Pulmonary artery endothelial cell (primary cell): ENCODE data around the gene PDLIM1. TPM values are rescaled to one million over a fixed set of nuclear protein-coding genes. Genes with fewer than 3 reads are reported as not detected.

Experiments used
- DNase-seq: peaks from one replicate; pipeline ENCODE4 v3.0.0-alpha.2; 2011; ENCODE audit warnings: low read depth, low spot score
- total RNA-seq: library from RNA; depleted of rRNA; stranded (reverse); fragments of >200 nt; gene quantifications from 2 replicates; pipeline ENCODE4 v1.2.3, GENCODE V29; 2014

Gene PDLIM1
- 46.5 and 58.0 TPM in 2 replicates for total RNA-seq

DNA sequence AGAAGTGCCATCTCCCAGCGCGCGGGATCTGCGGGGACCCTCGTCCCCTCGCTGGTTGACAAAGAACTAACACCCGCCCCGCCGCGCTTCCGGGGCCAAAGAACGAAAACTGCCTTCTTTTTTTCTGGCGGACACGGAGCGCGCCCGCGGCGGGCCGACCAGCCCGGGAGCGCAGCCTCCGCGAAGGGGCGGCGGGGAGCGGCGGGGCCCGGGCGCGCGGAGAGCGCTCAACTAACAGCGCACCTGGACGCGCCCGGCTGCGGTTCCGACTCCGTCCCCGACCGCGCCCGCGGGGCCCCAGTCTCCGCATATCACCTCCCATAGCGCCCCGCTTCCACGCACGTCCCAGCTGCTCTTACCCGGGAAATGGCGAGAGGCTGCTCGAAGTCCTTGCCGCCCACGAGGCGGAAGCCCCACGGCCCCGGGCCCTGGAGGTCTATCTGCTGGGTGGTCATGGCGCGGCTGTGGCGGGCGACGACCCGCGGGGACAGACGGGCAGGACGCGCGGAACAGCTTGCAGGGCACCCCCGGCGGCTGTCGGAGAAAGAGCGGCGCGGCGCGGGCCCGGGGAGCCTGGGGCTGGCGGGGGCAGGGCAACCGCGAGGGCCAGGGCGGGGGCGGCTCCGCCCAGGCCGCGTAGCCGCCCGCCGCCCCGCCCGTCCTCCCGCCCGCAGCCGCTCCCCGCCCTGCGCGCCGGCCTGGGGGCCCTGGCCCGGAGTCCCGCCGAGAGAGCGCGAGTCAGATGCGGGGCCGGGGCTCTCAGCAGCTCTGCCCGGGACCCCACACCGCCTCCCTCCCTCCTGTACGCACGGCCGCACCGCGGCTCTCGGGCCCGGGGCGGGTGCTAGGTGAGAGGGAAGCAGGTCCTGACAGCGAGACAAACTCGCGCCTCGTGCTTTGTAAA, at the start of gene PDLIM1:
Gene PDLIM1, minus strand, starts transcription at position 543 of the 904 bp plus-strand sequence. Its CDS starts 88 bp downstream, at position 455.
- no peak for DNase-seq

DNA sequence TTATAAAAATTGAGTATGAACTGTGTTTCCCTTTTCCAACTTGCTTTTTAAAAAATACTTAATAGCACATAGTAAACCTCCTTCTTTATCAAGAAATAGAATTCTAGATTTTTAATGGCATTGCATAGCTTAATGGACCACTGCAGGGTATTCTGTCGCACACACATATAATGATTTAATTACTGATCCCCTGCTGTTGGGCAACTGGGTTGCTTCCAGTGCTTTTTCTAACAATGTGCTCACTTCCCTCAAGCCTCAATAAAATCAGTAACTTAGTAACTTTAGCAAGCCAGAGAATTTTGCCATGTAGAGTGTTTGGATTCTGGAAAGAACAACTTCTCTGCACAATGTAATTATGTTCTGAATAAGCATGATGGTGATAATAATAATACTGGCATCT, 49.1 kb upstream of the PDLIM1 start:
- DNase-seq, result no peak

- no peak for DNase-seq
These were observed 46.8 kb upstream of the PDLIM1 start for GRCh38 chr10:95337423-95338160.

DNA sequence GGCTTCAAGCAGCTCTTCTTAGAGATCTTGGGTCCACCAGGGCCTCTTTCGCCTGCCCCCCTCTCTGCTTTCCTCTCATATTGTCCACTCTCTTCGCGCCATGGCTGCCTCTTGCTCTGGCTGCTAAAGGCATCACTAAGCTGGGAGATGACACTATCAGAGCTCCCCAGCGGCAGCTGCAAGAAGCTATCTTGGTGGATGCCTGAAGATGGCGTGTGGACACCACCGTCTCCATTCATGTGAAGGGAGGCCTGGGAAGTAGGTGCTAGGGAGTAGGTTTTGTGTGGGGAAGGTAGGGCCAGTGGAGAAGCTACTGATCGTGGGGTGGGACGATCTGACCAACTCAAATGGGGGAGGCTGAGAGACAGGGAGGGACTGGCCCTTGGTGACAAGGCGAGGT, 45.9 kb upstream of the PDLIM1 start:
- DNase-seq, result no peak

GRCh38 chr10:95335933-95336699, 45.3 kb upstream of the PDLIM1 start:
- DNase-seq, result no peak

- DNase-seq, result no peak
These were observed 44.0 kb upstream of the PDLIM1 start for GRCh38 chr10:95334805-95335144.

DNA sequence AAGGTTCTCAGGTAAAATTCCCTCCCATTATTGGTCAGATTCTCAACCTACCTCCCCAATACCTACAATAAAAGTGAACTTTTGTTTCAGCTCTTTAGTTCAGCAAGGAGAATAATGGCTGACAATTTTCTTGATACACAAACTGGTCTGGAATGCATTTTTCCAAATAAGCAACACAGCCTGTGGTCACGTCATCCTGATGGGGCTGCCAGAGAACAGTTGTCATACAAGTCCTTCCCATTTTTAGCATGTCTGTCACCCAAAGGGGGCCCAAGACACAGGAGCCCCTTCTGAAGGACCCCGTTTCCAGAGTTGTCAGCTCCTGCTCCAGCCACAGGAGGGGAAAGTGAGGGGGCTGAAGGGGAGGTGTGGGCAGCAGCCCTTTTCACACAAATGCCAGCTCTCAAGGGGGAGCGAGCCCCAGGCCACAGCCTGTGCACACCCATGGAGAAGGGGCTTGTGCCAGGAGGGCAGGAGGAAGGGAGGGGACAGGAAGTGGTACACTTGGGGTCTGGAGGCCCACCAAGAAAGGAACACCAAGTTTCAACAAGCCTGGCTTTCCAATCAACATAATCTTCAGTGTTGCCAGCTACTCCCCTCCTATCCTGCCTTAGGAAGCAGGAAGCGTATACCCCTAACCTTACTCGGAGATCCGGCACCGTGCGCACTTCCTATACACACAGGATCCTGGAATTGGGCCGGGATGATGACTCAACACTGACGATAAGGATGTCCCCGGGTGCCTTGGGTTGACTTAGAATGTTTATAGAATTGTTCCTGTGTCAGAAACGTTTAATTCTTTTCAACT, 43.4 kb upstream of the PDLIM1 start:
- DNase-seq, result peak; percentile 93

- DNase-seq, result no peak
These were observed 42.0 kb upstream of the PDLIM1 start for GRCh38 chr10:95332666-95333249.

- no peak for DNase-seq
These were observed 40.9 kb upstream of the PDLIM1 start for GRCh38 chr10:95331596-95332130.

DNA sequence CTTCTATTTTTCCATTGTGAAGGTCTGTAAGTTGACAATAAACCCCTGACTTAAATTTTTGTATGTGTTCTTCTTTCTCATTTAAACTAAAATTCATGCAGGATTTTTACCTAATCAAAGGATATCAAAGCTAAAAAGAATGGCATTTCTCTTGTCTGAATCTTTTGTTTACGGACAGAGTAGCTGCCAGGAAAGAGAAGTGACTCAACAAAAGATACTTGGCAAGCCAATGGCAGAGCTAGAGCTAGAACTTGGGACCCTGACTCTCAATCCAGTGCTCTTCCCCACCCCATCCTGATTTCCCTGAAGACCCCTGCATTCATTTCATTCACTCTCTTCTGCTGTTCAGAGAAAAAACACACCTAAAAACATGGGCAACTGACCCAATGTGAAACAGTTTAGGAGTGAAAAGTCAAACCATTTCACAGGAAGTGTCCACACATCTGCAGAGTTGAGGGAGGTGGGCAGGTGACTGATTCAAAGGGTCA, 40.2 kb upstream of the PDLIM1 start:
- no peak for DNase-seq

DNA sequence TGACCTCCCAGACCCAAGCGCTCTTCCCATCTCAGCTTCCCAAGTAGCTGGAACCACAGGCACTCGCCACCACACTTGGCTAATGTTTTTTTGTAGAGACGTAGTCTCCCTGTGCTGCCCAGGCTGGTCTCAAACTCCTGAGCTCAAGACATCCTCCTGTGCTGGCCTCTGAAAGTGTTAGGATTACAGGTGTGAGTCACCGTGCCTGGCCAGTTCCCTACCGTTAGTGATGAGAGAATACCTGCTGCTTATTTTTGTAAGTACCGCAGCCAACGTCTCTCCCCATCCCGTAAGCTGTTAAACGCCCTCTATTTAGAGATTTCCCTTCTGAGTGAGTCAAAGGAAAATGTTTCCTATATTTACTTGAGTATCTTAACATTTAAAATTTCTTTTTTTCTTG, 38.5 kb upstream of the PDLIM1 start:
- DNase-seq, result no peak

DNA sequence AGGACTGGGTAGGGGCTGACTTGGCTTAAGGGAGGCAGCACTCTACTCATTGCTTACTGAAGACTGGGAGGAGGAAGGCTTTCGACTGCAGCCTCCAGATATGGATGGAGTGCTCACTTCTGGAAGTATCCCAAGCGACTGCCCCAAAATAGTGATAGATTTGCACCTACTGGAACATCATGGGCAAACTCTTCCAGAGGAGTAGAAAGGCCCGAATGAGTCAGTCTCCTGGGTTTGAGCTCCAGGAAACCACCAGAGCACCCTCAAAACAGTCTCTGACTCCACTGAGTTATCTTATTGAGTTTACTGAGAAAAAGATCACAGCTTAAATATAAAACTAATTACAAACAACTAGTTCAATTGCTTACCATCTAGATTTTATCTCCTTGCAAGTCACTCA, 37.2 kb upstream of the PDLIM1 start:
- DNase-seq, result no peak

DNA sequence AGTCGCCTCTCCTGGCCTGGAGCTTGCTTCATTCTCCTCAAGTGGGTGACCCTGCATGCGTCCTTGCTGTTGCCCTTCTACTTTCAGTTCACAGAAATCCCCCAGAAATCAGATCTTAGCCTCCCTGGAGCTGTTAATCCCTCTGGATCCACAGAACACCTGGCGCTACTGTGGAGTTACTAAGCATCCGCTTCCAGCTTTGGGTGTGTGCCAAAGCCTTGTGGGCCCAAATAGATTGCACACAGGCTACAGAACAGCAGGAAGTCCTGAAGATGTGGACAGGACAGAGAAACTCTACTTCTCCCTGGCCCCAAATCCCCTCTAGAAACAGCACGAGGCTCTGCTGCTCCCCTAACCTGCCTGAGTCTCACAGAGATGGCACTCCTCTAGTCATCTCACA, 36.6 kb upstream of the PDLIM1 start:
- no peak for DNase-seq

DNA sequence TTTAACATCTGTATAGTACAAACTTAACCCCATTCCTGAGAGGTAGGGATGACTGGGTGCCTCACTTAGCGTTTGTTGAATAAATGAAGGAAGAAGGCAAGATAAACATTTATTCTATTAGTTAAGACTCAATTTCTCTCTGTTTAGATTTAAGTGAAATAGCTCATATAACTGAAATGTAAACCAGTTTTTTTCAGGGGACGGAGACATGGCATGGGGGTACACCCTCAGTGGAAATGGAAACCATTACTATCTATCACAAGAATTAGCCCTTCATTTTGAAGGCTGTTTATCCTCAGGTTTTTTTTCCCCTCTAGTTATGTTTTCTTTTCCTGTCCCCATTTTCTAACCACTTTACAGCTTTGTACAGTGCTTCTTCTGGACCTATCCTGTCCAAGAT, 35.6 kb upstream of the PDLIM1 start:
- DNase-seq, result no peak

GRCh38 chr10:95325863-95326262, 35.1 kb upstream of the PDLIM1 start:
- DNase-seq, result no peak

DNA sequence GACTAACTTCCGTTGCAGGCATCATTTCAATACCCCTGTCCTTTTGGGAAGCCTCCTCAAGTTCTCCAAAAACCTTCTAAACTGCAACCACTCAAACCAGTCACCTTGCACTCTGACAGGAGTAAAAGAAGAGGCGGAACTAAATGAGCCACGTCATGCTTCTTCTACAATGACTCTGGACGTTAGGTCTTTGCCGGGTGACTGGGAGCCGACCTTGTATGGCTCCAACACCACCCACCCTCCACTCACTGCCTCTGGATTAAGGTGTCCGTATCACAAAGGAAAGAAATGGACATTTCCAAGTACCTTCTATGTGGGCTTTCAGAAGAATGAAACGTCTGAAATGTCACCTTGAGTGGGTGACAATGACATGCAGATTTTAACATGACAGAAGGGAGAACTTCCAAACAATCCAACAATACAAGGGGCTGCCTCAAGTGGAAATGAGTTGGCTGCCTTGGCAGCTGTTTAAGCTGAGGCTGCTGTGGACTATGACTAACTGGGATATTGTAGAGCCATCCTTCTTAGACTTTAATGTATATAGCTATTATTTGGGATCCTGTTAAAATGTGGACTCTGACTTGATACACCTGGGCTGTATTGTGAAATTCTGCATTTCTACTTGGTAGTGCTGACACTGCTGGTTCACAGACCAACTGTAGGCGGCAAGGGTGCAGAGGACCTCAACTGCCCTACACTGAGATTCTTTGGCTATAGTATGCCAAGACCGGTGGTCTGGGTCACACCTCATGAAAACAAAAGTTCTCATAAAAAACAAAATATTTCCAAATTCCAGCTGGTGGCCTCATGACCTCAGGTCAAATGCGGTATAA, 33.8 kb upstream of the PDLIM1 start:
- DNase-seq, result no peak

DNA sequence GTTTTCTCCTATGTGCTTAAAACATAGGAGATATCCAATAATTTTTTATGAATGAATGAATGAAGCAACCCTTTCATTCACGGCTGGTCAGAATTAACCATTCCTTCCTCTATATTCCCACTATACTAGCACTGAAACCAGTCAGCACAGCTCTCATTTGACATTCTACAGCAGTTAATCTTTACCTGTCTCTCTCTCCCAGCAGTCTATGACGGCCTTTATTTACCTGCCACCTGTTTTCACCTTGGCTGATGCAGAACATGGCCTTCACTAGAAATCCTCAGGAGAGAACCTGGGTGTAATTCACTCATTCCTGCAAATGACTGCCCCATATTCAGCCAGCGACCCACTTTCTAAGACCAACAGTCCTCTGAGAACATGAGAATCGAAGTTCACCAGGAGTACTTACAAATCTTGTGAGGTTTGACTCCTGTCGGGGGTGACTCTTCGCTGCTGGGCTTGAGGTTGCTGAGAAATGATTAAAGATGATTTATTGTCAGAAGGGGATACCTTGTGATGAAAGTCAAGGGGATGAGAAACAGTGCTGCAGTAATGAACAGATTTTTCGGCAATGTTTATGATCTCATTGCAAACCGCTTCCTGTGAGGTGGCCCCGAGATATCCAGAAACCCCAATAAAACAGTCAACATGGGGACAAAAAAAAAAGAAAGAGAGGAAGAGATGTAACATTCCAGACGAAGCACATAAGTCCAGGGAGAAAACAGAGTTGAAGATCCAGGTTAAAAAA, 30.9 kb upstream of the PDLIM1 start:
- DNase-seq, result no peak

DNA sequence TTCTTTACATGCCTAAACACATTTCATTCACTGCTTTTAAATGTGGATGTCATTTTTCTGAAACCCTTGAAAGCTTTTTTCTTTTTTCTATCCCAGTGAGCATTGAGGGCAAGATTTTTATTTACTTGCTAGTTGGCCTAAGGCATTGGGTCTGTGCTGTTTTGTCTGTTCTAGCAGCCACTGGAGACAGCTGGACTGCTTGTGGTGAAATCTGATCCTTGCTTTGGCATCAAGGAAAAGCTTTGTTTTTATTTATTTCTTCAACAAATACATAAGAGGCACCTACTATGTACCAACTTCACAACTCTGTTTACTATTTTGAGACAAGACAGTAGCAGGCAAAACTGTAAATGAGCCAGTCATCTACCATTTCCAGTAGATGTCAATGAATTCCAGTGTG, 28.4 kb upstream of the PDLIM1 start:
- DNase-seq, result no peak

- no peak for DNase-seq
These were observed 24.7 kb upstream of the PDLIM1 start for GRCh38 chr10:95315509-95315908.
